ENCODE results near the gene MRPL38. TPM values are rescaled to one million over a fixed set of nuclear protein-coding genes. Genes with fewer than 3 reads are reported as not detected.

Gene MRPL38
- polyA plus RNA-seq, 2 of the 4 experiments (the other 2 are of a cell fraction) = 53.5 to 102 TPM

GRCh38 chr17:75940727-75941441 is 36.2 kb upstream of the MRPL38 start, which contains the start of gene FBF1 (continued):
- TF ChIP-seq SREBF2 (IDR thresholded peaks at IDR 0.05) (no peak), ZC3H11A (IDR thresholded peaks at IDR 0.05) (no peak), ATOH8 (CRISPR knock-in tag; IDR thresholded peaks at IDR 0.05; ENCODE audit: low read depth) (peak; percentile 84), RFX5 (IDR thresholded peaks at IDR 0.05) (no peak), ELK1 (IDR thresholded peaks at IDR 0.05; ENCODE audit: low read depth, low read length) (no peak), FOXS1 (CRISPR knock-in tag; IDR thresholded peaks at IDR 0.05) (no peak), NFE2L2 (conservative IDR thresholded peaks at IDR 0.05; ENCODE audit: low read length) (no peak), FOSB (CRISPR knock-in tag; IDR thresholded peaks at IDR 0.05) (no peak), TFCP2L1 (CRISPR knock-in tag; IDR thresholded peaks at IDR 0.05) (0 out of 2 replicates have a peak, but pooled peaks have one; percentile 59), RAD21 (conservative IDR thresholded peaks at IDR 0.05 in 1 of 2, IDR thresholded peaks at IDR 0.05 in 1 of 2) (no peak), GATA3 (IDR thresholded peaks at IDR 0.05; ENCODE audit: borderline replicate concordance) (no peak; the same call in 1 of the 2 replicates), JUN (IDR thresholded peaks at IDR 0.05) (peak; percentile 83 to 94), CHD2 (IDR thresholded peaks at IDR 0.05; ENCODE audit: low read length, partially characterized antibody) (no peak), HES2 (IDR thresholded peaks at IDR 0.05) (no peak), PBX3 (IDR thresholded peaks at IDR 0.05) (0 out of 2 replicates have a peak, but pooled peaks have one; percentile 29), POLR2AphosphoS2 (conservative IDR thresholded peaks at IDR 0.05; ENCODE audit: low read length) (0 out of 2 replicates have a peak, but pooled peaks have one; percentile 35), CTCF (IDR thresholded peaks at IDR 0.05) (no peak), BHLHE40 (IDR thresholded peaks at IDR 0.05; ENCODE audit: low read depth, low read length) (no peak), KDM5A (IDR thresholded peaks at IDR 0.05) (0 out of 2 replicates have a peak, but pooled peaks have one; percentile 15), USF2 (IDR thresholded peaks at IDR 0.05) (peak; percentile 65), EHF (CRISPR knock-in tag; IDR thresholded peaks at IDR 0.05) (0 out of 2 replicates have a peak, but pooled peaks have one; percentile 70), HOXB13 (CRISPR knock-in tag; IDR thresholded peaks at IDR 0.05; ENCODE audit: low read depth) (peak; percentile 68)

Data from A549 (cell line).